GM12878 (cell line): ENCODE data around the gene SNRPD2.

ENCODE experiments used
- ASH2L ChIP-seq: fragments of 300-600, 200-600 bp; sonication (generic); IDR thresholded peaks from 2 replicates; pipeline ENCODE4 v1.6.1; 2017; ENCODE audit warnings: low read depth, mild to moderate bottlenecking, borderline replicate concordance
- EP300 ChIP-seq, 2 experiments: fragments of 150-350 bp in 1 of 2; IDR thresholded peaks; 2 replicates each; pipeline ENCODE4 v1.6.1; 2011 to 2012; ENCODE audit warnings: low read depth in 2 of 2, low read length in 2 of 2, borderline replicate concordance in 1 of 2, improper control_type of control experiment in 1 of 2, inconsistent platforms in 1 of 2; ENCODE audit not compliant: control insufficient read depth in 1 of 2
- EZH2 ChIP-seq: IDR thresholded peaks from 2 replicates; pipeline ENCODE4 v1.6.1; 2012; ENCODE audit warnings: low read depth, mild to moderate bottlenecking, control low read depth, inconsistent platforms, low read length, borderline replicate concordance; ENCODE audit not compliant: control insufficient read depth
- HDAC2 ChIP-seq: fragments of 200-600 bp; sonication (generic); IDR thresholded peaks from 2 replicates; pipeline ENCODE4 v1.6.1; 2017
- KDM1A ChIP-seq: fragments of 200-600 bp; sonication (generic); IDR thresholded peaks from 2 replicates; pipeline ENCODE4 v1.6.1; 2016; ENCODE audit warnings: borderline replicate concordance
- POLR2A ChIP-seq: IDR thresholded peaks from 2 replicates; pipeline ENCODE4 v1.6.1; 2011; ENCODE audit warnings: low read depth, mild to moderate bottlenecking, low read length
- SMC3 ChIP-seq: IDR thresholded peaks from 2 replicates; pipeline ENCODE4 v1.6.1; 2011; ENCODE audit warnings: low read length, improper control_type of control experiment, borderline replicate concordance
- SP1 ChIP-seq: IDR thresholded peaks from one replicate; pipeline ENCODE4 v1.6.1; 2011; ENCODE audit warnings: low read depth, low read length
- SRF ChIP-seq, 2 experiments: IDR thresholded peaks; 2 replicates each; pipeline ENCODE4 v1.6.1; 2011; ENCODE audit warnings: low read depth in 2 of 2, low read length in 2 of 2, mild to moderate bottlenecking in 1 of 2, moderate library complexity in 1 of 2
- TAF1 ChIP-seq: IDR thresholded peaks from 2 replicates; pipeline ENCODE4 v1.6.1; 2011; ENCODE audit warnings: mild to moderate bottlenecking, low read depth, low read length, borderline replicate concordance
- TF ChIP-seq, protein P1 (sequence below): fragments of 450-650 bp; formaldehyde crosslinking; IDR thresholded peaks from 2 replicates; pipeline ENCODE4 v1.4.0; 2022; ENCODE audit warnings: mild to moderate bottlenecking, moderate library complexity
- TF ChIP-seq, protein P2 (sequence below), 3 experiments: IDR thresholded peaks in 2 of 3; conservative IDR thresholded peaks in 1 of 3; 2 replicates each; pipeline ENCODE4 v1.5.1; 2011; ENCODE audit warnings: low read depth in 3 of 3, low read length in 3 of 3, mild to moderate bottlenecking in 3 of 3, control low read depth in 2 of 3, moderate library complexity in 2 of 3, inconsistent platforms in 1 of 3, mixed read lengths in 1 of 3; ENCODE audit not compliant: control insufficient read depth in 2 of 3, insufficient read depth in 1 of 3; ENCODE audit errors: extremely low read depth in 1 of 3
- TF ChIP-seq, protein P3 (sequence below): IDR thresholded peaks from 2 replicates; pipeline ENCODE4 v1.6.1; 2012; ENCODE audit warnings: low read depth, low read length, improper control_type of control experiment

DNA sequence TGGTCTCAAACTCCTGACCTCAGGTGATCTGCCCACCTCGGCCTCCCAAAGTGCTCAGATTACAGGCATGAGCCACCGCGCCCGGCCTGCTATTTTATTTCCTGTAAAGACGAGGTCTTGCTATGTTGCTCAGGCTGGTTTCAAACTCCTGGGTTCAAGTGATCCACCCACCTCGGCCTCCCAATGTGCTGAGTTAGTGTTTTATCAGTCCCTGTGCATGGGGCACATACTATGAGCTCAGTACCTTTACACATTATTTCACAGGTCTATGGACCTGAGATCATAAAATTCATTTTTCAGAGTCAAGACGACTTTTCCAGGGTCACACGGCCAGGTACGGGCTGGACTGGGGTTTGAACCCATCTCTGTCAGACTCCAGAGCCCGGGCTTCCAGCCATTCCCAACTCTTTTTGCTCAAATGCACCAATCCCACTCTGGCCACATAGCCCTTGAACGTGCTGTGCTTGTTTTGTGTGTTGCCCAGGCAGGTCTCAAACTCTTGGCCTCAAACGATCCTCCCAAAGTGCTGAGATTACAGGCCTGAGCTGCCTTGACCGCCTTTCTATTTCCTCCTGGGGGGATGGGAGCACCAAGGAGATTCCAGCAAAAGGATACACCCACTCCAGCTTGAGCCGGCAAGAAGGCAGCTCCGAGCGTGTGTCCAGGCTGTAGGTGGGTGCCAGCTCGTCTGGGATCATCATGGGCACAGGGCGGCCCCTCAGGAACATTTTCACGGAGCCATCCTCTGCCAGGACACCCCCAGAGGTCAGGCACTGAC lies 53.7 kb downstream of the SNRPD2 start:
- TF ChIP-seq SRF (IDR thresholded peaks at IDR 0.05; ENCODE audit: low read depth in 2 of 2, low read length in 2 of 2), result no peak
- no peak for TF ChIP-seq HDAC2
- TF ChIP-seq SP1, result no peak
- TF ChIP-seq SMC3, result no peak
- TF ChIP-seq POLR2A, result no peak
- no peak for TF ChIP-seq EP300 (IDR thresholded peaks at IDR 0.05; ENCODE audit: borderline replicate concordance in 1 of 2, control insufficient read depth in 1 of 2, low read depth in 2 of 2, low read length in 2 of 2)
- TF ChIP-seq, protein P1, sequence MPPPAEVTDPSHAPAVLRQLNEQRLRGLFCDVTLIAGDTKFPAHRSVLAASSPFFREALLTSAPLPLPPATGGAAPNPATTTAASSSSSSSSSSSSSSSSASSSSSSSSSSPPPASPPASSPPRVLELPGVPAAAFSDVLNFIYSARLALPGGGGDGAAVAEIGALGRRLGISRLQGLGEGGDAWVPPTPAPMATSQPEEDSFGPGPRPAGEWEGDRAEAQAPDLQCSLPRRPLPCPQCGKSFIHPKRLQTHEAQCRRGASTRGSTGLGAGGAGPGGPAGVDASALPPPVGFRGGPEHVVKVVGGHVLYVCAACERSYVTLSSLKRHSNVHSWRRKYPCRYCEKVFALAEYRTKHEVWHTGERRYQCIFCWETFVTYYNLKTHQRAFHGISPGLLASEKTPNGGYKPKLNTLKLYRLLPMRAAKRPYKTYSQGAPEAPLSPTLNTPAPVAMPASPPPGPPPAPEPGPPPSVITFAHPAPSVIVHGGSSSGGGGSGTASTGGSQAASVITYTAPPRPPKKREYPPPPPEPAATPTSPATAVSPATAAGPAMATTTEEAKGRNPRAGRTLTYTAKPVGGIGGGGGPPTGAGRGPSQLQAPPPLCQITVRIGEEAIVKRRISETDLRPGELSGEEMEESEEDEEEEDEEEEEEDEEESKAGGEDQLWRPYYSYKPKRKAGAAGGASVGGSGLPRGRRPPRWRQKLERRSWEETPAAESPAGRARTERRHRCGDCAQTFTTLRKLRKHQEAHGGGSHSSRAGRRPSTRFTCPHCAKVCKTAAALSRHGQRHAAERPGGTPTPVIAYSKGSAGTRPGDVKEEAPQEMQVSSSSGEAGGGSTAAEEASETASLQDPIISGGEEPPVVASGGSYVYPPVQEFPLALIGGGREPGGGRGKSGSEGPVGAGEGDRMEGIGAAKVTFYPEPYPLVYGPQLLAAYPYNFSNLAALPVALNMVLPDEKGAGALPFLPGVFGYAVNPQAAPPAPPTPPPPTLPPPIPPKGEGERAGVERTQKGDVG (CRISPR knock-in tag), result no peak
- TF ChIP-seq TAF1, result no peak
- TF ChIP-seq, protein P2, sequence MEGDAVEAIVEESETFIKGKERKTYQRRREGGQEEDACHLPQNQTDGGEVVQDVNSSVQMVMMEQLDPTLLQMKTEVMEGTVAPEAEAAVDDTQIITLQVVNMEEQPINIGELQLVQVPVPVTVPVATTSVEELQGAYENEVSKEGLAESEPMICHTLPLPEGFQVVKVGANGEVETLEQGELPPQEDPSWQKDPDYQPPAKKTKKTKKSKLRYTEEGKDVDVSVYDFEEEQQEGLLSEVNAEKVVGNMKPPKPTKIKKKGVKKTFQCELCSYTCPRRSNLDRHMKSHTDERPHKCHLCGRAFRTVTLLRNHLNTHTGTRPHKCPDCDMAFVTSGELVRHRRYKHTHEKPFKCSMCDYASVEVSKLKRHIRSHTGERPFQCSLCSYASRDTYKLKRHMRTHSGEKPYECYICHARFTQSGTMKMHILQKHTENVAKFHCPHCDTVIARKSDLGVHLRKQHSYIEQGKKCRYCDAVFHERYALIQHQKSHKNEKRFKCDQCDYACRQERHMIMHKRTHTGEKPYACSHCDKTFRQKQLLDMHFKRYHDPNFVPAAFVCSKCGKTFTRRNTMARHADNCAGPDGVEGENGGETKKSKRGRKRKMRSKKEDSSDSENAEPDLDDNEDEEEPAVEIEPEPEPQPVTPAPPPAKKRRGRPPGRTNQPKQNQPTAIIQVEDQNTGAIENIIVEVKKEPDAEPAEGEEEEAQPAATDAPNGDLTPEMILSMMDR (IDR thresholded peaks at IDR 0.05 in 2 of 3, conservative IDR thresholded peaks at IDR 0.05 in 1 of 3; ENCODE audit: control insufficient read depth in 2 of 3, extremely low read depth in 1 of 3, insufficient read depth in 1 of 3, low read depth in 3 of 3, low read length in 3 of 3), result no peak
- no peak for TF ChIP-seq EZH2
- TF ChIP-seq, protein P3, sequence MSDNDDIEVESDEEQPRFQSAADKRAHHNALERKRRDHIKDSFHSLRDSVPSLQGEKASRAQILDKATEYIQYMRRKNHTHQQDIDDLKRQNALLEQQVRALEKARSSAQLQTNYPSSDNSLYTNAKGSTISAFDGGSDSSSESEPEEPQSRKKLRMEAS, result no peak
- TF ChIP-seq ASH2L, result no peak
- no peak for TF ChIP-seq KDM1A
